GM18498 (cell line): ENCODE measurements around the gene EXOC3.
"Not testable (repeated sequence)": the region's sequence is repeated elsewhere in the genome, so short reads cannot be mapped to it uniquely, and the experiment has no call there.

Experiments
- ATAC-seq: cut with Tn5 transposase; IDR thresholded peaks from one replicate; pipeline ENCODE4 v1.9.1; 2021; ENCODE audit warnings: mild to moderate bottlenecking, moderate library complexity; ENCODE audit not compliant: unreplicated experiment

EXOC3 gene

DNA sequence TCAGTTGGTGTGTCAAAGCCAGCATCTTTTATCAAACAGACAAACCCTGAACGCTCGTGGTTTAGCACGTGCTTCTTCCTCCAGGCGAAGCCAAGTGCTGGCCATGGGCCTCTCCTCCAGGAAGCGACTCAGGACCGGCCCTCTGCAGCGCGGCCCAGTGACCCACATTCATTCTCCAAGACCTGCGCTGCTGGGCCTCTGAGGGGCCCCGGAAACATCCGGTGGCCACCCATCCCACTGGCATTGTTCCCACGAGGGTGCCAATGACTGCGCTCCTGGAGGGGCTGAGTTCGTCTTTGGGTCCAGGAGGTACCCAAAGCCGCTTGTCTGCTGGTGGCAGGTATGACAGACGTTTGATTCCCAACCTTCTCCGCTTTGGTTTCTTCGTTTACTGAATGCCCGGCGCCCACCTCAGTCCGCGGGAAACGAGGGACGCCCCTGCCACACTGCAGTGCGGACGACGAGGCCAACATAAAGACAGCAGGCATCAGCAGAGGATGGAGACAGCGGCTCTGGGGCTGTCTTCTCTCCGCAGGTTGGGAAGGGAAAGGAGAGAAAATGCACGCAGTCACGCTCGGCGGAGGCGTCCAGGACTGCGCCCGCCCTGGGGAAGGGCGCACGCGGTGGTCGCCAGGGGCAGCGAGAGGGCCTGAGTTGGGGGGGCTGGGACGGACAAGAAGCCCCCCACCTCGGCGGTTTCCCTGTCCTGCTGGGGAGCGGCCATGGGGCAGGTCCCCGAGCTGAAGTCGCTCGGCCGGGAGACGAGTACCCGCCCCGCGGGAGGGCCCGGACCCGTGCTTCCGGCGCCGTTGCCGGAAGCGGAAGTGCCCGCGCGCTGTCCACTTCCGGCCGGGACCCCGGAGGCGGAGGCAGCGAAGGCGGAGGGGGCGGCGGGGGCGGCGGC lies at the start of gene EXOC3:
TSS of gene EXOC3 (plus strand) at position 842 of the 904 bp plus-strand sequence. CDS start 3,030 bp downstream, outside the sequence.
- peak; percentile 84 for ATAC-seq

DNA sequence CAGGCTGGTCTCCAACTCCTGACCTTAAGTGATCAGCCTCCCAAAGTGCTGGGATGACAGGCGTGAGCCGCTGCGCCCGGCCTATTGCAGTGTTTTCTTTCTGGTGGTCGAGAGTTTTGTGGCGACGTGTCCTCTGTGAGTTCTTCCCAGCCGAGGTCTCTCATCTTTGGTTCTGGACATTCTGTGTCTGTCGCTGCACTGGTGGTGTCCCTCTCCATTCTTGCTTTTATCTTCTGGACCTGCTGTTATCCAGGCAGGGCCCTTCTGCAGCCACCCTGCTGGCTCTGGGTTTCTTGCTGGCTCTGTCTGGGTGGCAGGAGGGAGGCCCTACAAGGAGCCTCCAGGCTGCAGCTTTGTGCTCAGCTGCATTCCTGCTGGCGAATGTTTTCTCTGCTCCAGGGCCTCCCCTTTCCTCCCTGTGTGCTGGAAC lies 49.1 kb upstream of the EXOC3 start:
- ATAC-seq: no peak

DNA sequence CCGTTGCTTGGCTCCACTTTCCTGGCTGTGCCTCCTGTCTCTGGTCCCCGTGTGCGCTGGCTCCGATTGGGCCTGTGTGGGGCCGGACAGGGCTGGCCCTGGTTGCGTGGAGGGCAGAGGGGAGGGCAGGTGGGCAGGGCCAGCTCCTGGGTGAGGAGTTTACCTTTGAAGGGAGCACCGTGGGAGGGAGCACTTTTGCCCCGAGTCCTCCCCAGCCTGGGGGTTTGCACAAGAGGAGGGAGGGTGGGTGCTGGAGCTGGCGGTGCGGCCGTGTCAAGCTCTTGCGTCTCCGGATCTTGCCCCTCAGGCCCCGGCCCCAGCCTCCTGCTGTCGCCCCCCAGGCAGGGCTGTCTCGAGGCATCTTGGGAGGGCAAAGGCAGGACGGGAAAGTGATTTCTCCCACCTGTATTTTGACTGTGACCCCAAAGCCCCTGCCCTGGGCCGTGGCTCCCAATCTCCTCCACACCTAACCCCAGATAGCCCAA lies 48.3 kb upstream of the EXOC3 start:
- ATAC-seq: no peak

DNA sequence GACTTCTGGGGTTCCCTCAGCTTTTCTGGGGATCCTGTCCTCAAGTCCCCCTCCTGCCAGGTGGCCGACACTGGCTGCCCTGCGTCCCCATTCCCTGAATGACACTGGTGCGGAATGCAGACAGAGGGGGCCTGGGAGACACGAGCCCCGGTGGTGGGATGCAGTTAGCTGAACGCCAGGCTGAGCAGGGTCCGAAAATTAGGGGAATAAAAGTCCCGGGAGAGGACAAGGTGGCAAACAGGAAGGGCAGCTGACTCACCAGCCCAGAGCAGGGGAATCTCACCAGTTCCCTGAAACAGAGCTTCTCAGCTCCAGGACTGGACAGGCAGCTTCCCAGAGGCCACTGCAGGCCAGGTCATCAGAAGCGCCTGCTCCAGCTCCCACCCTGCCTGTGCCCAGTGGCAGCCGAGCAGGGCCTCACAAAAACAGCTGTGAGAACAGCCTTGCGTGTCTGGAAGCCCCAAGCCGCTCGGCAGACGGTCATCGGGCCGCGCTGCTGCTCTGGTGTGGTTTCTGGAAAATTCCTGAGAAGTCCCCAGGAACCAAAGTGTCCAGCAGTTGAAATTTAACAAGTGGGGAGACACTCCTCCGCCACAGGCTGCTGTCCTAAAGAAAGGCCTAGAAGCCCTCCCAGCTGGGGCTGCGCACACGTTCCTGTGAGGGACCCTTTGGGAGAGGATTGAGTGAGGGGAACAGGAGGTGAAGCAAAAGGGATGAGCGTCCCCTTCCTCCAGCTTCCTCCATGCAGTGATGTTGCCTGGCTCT lies 47.6 kb upstream of the EXOC3 start:
- no peak for ATAC-seq

DNA sequence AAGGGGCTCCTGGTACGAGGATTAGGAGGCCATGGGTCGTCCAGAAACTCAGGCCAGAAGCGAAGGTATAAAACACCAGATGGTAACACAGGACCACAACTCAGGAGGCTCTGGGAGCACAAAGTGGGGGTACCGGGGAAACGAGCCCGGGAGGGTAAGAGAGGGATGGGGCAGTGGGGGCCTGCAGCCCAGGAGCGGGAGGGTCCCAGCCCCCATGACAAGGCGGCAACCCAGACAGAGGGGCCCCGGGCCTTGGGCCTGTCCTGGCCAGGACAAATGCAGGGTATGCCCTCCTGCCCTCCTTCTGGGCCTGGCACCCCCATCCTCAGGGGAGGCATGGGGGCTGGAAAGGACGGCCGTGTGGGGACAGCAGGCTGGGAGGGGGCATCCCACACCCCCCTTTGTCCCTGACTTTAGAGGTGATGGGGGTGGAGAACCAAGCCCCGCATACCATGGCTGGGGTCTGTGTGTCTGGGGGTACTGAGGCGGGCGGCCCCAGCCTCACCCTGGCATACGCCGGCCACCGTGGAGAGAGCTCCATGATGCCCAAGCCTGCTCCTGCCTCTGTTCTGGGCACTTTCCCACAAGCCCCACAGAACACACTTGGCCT lies 47.0 kb upstream of the EXOC3 start:
- no peak for ATAC-seq

DNA sequence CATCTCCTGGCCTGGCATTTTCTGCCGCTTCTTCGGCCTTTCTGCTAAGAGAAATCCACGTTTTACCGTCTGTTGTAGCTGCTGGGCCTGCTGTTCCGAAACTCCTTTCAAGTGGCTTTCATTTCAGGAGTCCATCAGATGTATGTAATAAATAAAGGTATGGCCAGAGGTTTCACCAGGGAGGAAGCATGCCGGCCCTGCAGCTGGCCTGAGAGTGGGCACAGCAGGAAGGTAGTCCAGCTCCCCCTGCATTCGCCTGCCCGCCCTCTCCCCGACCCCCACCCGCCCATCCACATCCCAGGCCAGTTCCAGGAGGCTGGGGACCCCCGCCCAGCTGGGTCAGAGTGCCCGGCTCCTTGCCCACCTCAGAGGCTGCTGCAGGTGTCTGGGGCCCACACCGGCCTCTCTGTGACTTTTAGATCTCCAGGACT lies 46.4 kb upstream of the EXOC3 start:
- ATAC-seq: no peak

DNA sequence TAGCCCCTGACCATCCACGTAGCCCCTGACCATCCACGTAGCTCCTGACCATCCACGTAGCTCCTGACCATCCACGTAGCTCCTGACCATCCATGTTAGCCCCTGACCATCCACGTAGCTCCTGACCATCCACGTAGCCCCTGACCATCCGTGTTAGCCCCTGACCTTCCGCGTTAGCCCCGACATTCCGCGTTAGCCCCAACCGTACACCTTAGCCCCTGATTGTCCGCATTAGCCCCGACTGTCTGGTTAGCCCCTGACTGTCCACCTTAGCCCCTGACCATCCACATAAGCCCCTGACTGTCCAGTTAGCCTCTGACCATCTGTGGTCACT lies 44.9 kb upstream of the EXOC3 start:
- not testable (repeated sequence) for ATAC-seq

DNA sequence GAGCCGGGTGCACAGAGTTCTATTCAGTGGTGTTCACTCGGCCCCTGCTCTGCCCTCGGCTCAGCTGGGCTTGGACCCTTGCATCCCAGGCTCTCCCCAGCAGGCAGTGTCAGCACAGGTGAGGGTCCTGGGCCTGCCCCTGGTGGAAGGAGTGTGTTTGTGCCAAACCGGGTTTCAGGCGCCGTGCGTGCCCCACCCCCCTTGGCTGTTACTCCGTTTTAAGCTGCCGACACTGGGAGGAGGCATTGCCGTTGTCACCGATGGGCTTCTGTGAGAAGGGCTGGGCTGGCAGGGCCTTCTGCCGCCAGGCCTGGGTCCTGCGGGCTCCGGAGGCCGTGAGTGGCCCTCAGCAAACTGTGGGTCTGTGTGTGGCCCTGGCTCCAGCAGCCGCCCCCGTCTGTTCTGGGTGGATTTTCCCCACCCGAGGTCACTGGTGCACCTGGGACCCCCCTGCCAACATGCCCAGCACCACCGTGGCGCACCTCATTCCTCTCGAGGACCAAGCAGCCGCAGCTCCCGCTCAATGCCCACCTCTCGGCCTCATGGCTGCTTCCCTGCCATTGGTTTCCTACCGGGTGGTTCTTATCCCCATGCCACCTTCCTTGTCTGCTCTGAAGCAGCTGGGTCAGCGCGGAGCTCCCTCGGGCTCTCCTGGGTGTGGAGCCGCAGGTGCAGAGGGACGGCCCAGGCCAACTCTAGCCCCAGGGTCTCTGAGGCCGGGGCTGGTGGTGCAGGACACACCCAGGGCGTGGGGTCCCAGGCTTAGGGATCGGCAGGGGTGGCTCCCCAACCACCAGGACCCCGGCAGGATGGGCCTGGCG lies 44.3 kb upstream of the EXOC3 start:
- ATAC-seq: no peak

DNA sequence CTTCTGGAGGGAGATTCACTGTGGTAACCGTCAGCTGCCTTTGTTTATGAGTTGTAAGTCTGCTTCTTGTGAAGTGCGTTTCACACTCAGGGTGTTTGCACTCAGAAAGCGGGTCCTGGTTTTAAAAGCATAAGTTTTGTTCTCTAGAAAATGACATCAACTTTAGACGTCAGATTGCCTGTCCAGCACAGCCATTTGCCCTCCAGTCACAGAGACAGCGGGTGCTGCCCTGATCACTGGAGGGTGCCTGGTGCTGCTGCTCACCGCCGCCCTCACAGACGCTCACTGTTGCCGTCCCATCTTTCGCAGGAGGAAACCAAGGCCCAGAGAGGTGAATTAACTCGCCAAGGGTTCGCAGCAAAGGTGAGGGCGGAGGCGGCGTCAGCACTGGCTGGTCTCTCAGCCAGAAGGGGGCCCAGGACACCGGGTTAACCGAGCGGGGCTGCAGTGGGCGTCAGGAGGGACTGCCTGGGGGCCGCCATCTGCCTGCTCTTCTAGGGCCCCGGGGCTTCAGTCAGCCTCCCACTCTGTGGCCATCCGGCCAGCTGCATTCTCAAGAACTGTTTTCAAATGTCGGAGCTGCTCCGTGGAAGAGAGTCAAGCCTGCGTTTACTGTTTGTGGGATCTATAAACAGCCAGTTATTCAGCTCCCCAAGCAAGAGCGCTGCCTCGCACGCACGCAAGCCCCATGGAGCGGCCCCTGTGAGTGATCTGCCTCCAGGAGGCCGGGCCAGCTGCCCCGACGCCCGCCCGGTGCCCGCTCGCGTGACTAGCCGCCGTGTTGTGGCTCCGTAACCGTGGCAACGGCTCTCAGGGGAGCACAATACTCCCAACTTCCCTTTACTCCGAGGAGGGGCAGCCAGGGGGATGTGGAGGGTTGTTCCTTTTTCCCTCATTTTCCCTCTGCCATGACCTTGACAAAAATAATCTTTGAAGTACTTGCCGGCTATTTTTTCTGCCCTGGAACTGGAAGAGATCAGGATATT lies 43.4 kb upstream of the EXOC3 start:
- peak; percentile 78 for ATAC-seq

DNA sequence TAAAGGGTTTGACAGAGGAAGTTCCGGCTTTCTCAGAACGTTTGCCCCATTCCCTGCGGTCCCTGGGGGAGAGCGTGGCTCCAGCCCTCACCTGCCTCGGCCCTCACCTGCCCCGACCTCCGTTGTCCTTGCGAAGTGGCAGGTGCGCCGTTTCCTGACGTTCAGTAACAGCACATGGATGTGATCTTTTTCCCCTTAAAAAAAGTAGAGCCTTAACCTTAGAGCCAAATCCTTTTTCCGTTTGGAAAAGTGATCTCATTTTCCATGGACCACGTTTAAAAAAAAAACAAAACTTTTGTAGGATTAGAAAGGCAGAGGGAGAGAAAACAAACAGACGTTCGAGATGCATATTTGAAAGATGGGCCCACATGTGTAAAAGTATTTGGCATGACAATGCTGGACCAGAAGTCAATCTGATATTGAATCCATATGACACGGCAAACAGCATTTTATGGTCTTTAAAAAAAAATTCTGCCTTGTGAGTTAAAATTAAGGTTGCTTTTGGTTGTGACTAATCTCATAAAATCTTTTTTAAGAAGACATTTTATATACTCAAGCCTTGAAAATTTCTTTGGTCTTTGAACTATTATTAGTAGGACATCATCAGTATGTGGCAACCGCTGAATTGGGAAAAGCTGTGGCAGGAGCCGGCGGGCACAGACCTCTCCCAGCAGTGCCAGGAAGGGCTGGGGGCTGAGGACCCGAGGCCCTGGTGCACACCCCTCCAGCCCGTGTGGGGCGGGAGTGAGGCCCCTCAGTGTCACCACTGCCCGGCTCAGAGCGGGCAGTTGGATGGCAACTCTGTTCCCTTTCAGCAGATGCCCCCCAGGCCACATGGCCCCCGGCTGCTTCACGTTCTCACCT lies 42.5 kb upstream of the EXOC3 start:
- ATAC-seq: peak; percentile 14

DNA sequence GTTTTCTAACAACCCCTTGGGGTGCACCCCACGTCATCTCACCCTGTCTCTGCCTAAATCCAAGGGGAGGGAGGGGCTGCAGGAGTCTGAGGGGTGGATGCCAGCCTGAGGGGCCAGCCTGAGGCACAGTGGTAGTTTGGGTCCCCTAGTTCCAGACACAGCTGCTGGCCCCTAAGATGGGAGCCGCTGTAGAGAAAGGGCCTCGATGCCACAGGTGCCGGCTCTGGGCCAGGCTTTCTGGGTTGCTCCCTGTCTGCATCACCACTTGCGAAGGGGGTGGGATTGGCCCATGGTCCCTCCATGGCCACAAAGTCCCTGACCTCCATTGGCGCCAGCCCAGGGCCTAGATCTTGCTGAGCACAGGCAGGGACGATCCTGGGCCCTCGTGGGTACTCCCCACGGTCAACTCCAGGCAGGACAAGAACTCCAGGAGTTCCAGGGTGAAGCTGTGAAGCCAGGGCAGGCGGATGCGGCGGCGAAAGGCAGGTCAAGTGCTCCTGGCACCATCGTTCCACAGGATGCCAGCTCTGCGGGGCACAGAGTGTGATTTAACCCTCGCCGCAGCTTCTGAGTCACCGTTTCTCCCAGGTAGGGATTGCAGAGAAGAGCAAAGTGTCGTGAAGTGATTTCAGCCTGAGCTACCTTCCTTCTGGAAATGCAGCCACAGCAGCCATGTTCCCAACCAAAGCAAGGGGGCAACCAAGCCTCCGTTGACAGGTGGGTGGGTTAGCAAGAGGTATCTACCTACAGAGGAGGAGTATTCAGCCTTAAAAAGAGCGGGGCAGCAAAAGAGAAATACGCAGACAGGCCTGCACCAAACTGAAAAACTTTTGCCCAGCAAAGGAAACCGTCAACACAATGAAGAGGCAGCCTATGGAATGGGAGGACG lies 41.6 kb upstream of the EXOC3 start:
- ATAC-seq: no peak

DNA sequence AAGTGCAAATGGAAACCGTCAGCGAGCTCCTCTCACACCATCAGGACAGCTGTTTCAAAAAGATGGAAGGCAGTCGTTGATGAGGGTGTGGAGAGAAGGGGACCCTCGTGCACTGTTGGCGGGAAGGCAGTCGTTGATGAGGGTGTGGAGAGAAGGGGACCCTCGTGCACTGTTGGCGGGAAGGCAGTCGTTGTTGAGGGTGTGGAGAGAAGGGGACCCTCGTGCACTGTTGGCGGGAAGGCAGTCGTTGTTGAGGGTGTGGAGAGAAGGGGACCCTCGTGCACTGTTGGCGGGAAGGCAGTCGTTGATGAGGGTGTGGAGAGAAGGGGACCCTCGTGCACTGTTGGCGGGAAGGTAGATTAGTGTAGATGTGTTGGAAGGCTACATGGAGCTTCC lies 40.8 kb upstream of the EXOC3 start:
- not testable (repeated sequence) for ATAC-seq

DNA sequence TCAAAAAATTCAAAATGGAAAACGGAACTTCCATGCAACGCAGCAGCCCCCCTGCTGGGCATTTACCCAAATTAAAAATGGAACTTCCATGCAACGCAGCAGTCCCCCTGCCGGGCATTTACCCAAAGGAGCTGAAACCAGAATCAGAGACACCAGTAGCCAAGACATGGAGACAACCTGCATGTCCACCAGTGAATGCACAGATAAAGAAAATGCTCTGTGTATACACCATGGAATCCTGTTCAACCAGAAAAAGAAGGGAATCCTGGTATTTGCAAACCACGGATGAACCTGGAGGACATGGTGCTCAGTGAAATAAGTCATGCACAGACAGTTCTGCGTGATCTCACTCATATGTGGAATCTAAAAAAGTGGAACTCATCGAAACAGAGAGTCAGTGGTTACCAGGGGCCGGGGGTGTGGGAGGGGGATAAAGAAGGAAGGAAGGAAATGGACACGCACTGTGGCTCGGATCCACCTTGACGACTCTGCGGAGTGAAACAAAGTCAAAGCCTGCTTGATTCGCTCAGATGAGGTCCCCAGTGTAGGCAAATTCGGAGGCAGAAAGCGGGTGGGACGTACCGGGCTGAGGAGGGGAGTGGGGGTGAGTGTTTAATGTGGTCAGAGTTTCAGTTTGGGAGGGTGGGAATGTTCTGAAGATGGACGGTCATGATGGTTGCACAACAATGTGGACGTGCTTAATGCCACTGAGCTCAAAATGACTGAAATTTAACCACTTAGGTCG lies 40.2 kb upstream of the EXOC3 start:
- ATAC-seq: no peak

DNA sequence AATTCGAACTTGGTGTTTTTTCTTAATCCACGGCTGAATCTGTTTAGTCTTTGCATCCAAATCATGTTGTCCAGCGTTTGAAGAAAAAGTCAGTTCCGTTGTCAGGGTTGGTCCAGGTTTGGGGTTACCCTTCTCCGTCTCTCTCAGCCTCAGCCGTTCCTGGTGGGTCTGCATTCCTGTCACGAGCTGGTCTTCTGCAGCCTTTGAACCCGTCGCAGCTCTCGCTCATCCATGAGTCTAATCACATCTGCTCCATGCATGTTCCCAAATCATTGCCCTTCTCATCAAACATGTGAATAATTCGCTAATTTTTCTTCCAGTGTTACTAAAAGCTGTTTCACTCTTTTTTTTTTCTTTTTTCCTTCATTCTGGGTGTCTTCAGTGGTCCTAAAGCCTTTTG lies 39.0 kb upstream of the EXOC3 start:
- ATAC-seq: no peak

DNA sequence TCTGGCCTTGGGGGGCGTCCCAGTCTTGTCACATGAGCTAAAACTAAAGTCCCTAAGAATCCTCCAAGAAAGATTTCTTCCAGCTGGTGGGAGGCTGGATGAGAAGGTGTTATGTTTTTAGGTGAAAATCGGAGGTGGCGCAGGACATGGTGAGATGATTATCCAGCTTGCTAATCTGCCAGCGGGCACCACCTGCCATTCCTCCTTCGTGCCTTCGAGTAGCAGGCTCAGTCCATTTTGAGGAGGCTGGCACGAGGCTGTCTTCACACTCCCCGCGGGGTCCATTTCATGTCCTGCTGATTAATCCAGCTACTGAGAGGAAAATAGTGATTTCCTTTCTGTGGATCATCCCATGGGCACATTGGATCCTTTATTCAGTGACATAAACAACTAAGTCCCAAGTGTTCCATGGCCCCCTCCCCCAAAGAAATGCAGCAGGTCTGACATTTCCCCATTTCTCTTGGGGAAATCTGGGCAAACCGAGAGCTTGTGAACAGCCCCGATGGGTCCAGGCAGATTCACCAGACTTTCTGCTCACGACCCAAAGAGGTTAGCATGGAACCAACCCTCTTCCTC lies 38.2 kb upstream of the EXOC3 start:
- no peak for ATAC-seq

DNA sequence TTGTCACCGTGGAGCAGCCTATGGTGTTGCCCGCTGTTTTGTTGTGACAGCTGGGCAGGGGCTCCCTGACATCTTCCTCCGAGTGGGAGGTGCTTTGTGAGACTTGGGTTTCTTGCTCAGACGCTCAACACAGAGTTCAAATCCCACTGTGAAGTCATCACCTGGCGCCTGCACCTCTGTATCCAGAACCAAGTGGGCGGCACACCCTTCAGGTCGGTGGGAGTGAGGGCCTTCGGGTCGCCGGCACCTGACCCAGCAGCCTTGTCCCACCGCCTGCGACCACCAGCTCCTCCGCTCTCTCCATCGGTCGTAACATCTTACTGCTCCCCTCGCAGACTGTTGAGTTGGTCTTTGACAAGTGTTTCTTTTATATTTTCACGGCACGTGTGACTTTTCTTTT lies 37.6 kb upstream of the EXOC3 start:
- ATAC-seq: no peak
